ENCODE measurements around the gene NOS1AP. TPM values are rescaled to one million over a fixed set of nuclear protein-coding genes. Genes with fewer than 3 reads are reported as not detected.
"Not testable (repeated sequence)": the region's sequence is repeated elsewhere in the genome, so short reads cannot be mapped to it uniquely, and the experiment has no call there.

Gene NOS1AP
- total RNA-seq, 1 experiment from 2014 or later: 0.51 TPM

DNA sequence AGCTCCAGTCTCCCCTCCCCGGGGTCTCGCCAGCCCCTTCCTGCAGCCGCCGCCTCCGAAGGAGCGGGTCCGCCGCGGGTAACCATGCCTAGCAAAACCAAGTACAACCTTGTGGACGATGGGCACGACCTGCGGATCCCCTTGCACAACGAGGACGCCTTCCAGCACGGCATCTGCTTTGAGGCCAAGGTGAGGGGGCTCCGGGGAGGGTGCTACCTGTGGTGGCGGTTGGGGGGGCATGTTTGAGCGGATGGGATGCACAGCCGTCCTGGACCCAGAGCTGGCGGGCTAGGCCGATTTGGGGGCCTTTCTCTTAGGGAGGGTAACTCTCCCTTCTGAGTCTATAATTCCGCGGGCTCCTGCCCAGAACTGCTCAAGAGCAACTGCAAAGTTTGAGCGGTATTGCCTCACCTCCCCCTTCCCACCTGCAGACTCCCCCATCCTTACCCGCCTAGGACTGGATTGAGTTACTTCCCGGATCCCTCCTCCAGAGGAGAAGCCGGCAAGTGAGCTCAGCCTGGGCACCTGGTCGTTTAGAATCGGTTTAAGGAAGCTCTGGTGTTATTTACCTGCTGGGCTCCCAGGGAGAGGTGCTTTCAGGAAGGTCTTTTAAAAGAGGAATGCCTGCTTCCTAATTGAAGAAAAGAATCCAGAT is 730 bp downstream of the NOS1AP start:
- Histone ChIP-seq H3K9me3 (replicated peaks) (no peaks in the 10 kb centered on the region), H3K27ac (no peak overlapping the region), H3K4me1 (0 out of 2 replicates have a peak, but pooled peaks cover 2% of the 10 kb centered on the region), H3K27me3 (no peaks in the 10 kb centered on the region), H3K36me3 (no peaks in the 10 kb centered on the region), H3K4me3 (peak overlapping the region; percentile 86)
- DNase-seq: no peak

- no peaks in the 10 kb centered on the region for H3K9me3 ChIP-seq (replicated peaks)
- H3K4me3 ChIP-seq: no peak overlapping the region
- 0 out of 2 replicates have a peak, but pooled peaks cover 2% of the 10 kb centered on the region for H3K4me1 ChIP-seq
- no peak overlapping the region for H3K27ac ChIP-seq
- H3K36me3 ChIP-seq: no peaks in the 10 kb centered on the region
- no peak for DNase-seq
- H3K27me3 ChIP-seq: no peaks in the 10 kb centered on the region
Observed at GRCh38 chr1:162070825-162071224, 1.3 kb downstream of the NOS1AP start.

- Histone ChIP-seq H3K27me3 (no peaks in the 10 kb centered on the region), H3K9me3 (replicated peaks) (no peaks in the 10 kb centered on the region), H3K4me3 (no peak overlapping the region), H3K4me1 (0 out of 2 replicates have a peak, but pooled peaks cover 2% of the 10 kb centered on the region), H3K27ac (no peak overlapping the region), H3K36me3 (no peaks in the 10 kb centered on the region)
- no peak for DNase-seq
Observed at GRCh38 chr1:162072740-162073139, 3.2 kb downstream of the NOS1AP start.

GRCh38 chr1:162074276-162075005 is 5.0 kb downstream of the NOS1AP start:
- H3K36me3 ChIP-seq: no peaks in the 10 kb centered on the region
- H3K4me1 ChIP-seq: 0 out of 2 replicates have a peak, but pooled peaks cover 2% of the 10 kb centered on the region
- H3K9me3 ChIP-seq (replicated peaks): no peaks in the 10 kb centered on the region
- DNase-seq: no peak
- no peaks in the 10 kb centered on the region for H3K27me3 ChIP-seq
- H3K27ac ChIP-seq: no peak overlapping the region
- H3K4me3 ChIP-seq: no peak overlapping the region

DNA sequence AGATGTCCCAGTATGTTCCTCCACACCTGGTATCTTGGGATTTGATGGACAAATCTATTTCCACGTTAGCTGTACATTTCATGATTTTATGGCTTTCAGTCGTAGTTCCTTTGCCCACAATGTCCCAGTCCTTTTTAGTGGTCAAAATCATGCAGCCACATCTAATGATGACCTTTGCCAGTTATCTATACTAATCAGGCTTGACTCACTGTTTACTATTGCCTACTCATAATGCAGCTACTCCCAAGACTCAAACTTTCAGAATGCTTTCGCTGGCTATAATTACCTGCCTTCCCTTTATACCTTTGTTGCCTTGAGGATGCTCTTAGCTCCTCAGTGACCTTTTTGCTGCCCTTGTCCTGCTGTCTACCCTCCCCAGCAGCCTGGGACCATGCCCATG is 6.4 kb downstream of the NOS1AP start:
- no peaks in the 10 kb centered on the region for H3K27me3 ChIP-seq
- DNase-seq: no peak

DNA sequence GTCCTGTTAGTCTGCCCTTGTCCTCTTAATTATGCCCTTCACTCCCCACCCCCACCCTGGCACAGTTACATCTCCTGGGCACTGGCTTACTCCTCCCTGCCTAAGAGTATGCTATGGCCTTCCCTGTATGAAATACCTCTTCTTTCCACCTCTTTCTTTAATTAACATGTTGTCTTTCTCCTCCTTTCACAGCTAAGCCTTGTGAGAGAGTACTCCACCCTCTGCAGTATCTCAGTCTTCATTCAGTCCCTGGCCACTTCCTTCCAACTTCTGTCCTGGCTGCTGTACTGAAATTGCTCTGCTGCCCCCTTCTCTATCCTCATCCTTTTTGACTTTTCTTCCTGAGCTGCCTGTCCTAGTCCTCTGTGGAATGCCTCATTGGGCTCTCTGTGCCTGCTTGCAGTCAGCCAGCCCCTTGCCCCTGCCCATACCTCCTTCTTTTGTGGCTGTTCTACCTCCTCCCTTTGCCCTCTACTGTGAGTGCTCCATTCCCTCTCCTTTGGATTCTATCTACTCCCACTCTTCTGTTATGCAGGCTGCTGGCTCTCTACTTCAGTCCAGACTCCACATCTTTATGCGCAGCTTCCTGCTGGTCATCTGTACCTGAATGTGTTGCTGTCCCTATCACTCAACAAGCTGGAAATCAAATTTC is 8.3 kb downstream of the NOS1AP start:
- DNase-seq: no peak

More for the DNA sequence above, 6.4 kb downstream of the NOS1AP start:
- Histone ChIP-seq H3K27ac (no peak overlapping the region), H3K4me1 (no peaks in the 10 kb centered on the region), H3K36me3 (no peaks in the 10 kb centered on the region), H3K4me3 (no peak overlapping the region), H3K9me3 (replicated peaks) (no peaks in the 10 kb centered on the region)

GRCh38 chr1:162079030-162079429 is 9.5 kb downstream of the NOS1AP start:
- no peak overlapping the region for H3K27ac ChIP-seq
- no peaks in the 10 kb centered on the region for H3K4me1 ChIP-seq
- no peak for DNase-seq
- H3K4me3 ChIP-seq: no peak overlapping the region
- no peaks in the 10 kb centered on the region for H3K9me3 ChIP-seq (replicated peaks)
- no peaks in the 10 kb centered on the region for H3K36me3 ChIP-seq
- H3K27me3 ChIP-seq: no peaks in the 10 kb centered on the region

More for the DNA sequence above, 8.3 kb downstream of the NOS1AP start:
- Histone ChIP-seq H3K27me3 (no peaks in the 10 kb centered on the region), H3K9me3 (replicated peaks) (no peaks in the 10 kb centered on the region), H3K4me1 (no peaks in the 10 kb centered on the region), H3K27ac (no peak overlapping the region), H3K36me3 (no peaks in the 10 kb centered on the region), H3K4me3 (no peak overlapping the region)

DNA sequence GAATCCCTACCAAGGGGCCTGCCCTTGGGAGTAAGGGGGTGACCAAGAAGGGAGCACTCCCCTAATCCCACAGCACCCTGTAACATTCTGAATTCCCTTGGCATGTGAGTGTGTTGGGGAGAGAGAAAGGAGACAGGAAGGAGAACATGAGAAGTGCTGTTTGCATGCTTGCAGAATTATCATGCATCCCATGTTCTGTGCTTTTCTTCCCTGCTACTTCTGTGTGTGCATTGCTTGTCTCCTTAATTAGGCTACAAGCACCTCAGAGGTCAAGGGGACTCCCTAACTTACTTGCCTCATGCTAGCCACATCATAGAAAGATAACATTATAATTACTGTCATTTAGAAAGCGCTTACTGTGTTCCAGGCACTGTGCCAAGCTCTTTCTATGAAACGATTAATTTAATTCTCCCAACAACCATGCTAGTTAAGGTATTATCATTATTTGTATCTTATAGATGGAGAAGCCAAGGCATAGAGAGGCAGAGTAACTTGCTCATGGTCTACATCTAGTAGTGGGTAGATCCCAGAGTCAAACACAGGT is 11.1 kb downstream of the NOS1AP start:
- no peaks in the 10 kb centered on the region for H3K27me3 ChIP-seq
- H3K4me1 ChIP-seq: no peaks in the 10 kb centered on the region
- no peaks in the 10 kb centered on the region for H3K36me3 ChIP-seq
- no peak for DNase-seq
- H3K9me3 ChIP-seq (replicated peaks): no peaks in the 10 kb centered on the region
- H3K4me3 ChIP-seq: no peak overlapping the region
- no peak overlapping the region for H3K27ac ChIP-seq

DNA sequence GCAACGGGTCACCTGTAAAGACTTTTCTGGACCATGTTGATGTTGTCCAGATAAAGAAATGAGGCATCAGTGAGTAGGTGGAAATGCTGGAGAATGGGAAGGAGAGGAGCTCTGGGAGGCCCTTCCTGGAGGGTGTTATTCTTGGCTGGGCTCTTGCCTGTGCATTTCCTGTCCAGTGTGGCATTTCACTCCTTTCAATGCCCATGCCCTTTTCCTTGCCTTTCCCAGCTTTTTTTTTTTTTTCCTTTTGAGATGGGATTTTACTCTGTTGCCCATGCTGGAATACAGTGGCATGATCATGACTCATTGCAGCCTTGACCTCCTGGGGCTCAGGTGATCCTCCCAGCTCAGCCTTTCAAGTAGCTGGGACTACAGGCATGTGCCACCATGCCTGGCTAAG is 11.8 kb downstream of the NOS1AP start:
- Histone ChIP-seq H3K27me3 (no peaks in the 10 kb centered on the region), H3K4me1 (no peaks in the 10 kb centered on the region), H3K27ac (no peak overlapping the region), H3K36me3 (no peaks in the 10 kb centered on the region), H3K9me3 (replicated peaks) (no peaks in the 10 kb centered on the region), H3K4me3 (no peak overlapping the region)
- DNase-seq: no peak

- H3K4me3 ChIP-seq; H3K36me3 ChIP-seq; H3K27me3 ChIP-seq; H3K27ac ChIP-seq; H3K4me1 ChIP-seq; H3K9me3 ChIP-seq (replicated peaks); DNase-seq: not testable (repeated sequence)
Observed at GRCh38 chr1:162082080-162082479, 12.6 kb downstream of the NOS1AP start.

- Histone ChIP-seq H3K36me3 (no peaks in the 10 kb centered on the region), H3K9me3 (replicated peaks) (no peaks in the 10 kb centered on the region), H3K27me3 (no peaks in the 10 kb centered on the region), H3K4me1 (no peaks in the 10 kb centered on the region), H3K4me3 (no peak overlapping the region), H3K27ac (no peak overlapping the region)
- DNase-seq: no peak
Observed at GRCh38 chr1:162083273-162083672, 13.8 kb downstream of the NOS1AP start.

DNA sequence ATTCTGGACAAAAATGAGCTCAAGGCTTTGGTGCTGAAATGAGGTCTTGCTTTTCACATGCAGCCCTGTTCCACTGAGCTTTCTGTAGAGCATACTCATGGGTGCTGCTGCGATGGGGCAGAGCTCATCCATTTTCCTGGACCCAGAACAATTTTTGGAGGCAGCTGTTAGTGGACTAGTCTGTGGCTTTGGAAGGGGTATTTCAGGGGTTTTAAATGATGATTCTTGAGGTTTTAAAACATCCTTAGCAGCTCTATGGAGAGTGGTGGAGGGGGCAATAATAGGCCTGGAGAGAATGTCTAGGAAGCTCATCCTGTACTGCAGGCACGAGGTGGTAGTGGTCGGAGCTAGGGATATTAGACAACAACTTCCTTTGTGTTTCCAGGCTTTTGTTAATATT is 16.5 kb downstream of the NOS1AP start:
- Histone ChIP-seq H3K36me3 (no peaks in the 10 kb centered on the region), H3K27me3 (no peaks in the 10 kb centered on the region), H3K4me3 (no peak overlapping the region), H3K4me1 (no peaks in the 10 kb centered on the region), H3K27ac (no peak overlapping the region), H3K9me3 (replicated peaks) (no peaks in the 10 kb centered on the region)
- no peak for DNase-seq

DNA sequence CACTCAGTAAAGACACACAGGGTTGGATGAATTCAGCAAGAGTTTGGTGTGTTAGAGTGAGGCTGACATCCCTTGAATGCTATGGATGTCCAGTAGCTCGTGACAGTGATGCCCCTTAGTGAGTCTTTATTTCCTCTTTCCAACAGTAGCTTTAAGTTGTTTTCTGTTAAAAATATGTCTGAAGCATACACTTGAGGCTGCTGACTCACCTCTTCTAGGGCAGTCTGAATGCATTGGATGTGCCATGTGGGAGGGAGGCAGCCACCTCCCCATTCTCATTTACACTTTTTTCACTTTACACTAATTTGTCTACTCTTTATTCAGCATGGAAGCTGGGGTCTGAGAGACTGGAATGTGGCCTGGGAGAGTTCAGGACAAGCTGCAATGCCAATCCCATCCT is 17.6 kb downstream of the NOS1AP start:
- Histone ChIP-seq H3K36me3 (no peaks in the 10 kb centered on the region), H3K27ac (no peak overlapping the region), H3K4me1 (no peaks in the 10 kb centered on the region), H3K27me3 (no peaks in the 10 kb centered on the region), H3K4me3 (no peak overlapping the region), H3K9me3 (replicated peaks) (no peaks in the 10 kb centered on the region)
- DNase-seq: no peak

GRCh38 chr1:162087574-162087973 is 18.1 kb downstream of the NOS1AP start:
- Histone ChIP-seq H3K4me3 (no peak overlapping the region), H3K36me3 (no peaks in the 10 kb centered on the region), H3K9me3 (replicated peaks) (no peaks in the 10 kb centered on the region), H3K4me1 (no peaks in the 10 kb centered on the region), H3K27me3 (no peaks in the 10 kb centered on the region), H3K27ac (no peak overlapping the region)
- DNase-seq: no peak
